PC-3 (cell line): Measurements from ENCODE around the gene PAWR.

Experiments
- CTCF ChIP-seq: fragments of 300-600 bp; sonication (generic); conservative IDR thresholded peaks from 2 replicates; pipeline ENCODE4 v1.5.1; 2017; ENCODE audit warnings: antibody characterized with exemption, low read depth, mild to moderate bottlenecking, low read length
- EZH2 ChIP-seq: fragments of 300-600 bp; sonication (generic); IDR thresholded peaks from one replicate; pipeline ENCODE4 v1.6.1; 2017; ENCODE audit warnings: antibody characterized with exemption, mild to moderate bottlenecking, low read length; ENCODE audit not compliant: unreplicated experiment

GRCh38 chr12:79706156-79706555 lies 15.4 kb upstream of the PAWR start:
- TF ChIP-seq CTCF (no peak), EZH2 (no peak)
